Ammon's horn (tissue), 1 donor: ENCODE results near the gene SNRPN.
"Not testable (repeated sequence)": the region's sequence is repeated elsewhere in the genome, so short reads cannot be mapped to it uniquely, and the experiment has no call there.

ENCODE experiments used
- DNase-seq: peaks from one replicate; pipeline ENCODE4 v3.0.0-alpha.2; 2016; ENCODE audit warnings: low spot score

The SNRPN gene

DNA sequence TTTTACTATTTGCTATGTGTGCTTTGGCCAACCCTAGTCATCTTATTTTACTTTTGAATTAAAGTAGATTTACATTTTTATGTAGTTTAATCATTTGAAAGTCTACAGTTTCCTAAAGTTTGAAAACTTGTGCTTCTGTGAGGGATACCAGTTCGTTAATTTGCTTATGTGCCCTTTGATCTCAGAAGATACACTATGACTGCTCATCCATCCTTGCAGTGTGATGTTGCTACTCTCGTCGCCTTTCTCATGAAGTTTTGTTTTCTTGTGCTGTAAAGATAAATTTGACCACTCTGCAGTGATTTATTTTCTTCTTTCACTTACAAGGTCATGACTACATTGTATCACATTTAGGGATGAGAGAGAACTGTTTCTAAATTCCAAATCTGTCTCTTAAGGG lies 16.3 kb downstream of the SNRPN start:
- DNase-seq = no peak

GRCh38 chr15:24971772-24972171 lies 17.0 kb downstream of the SNRPN start:
- no peak for DNase-seq

- DNase-seq = not testable (repeated sequence)
Measured at GRCh38 chr15:24972707-24973106, 17.9 kb downstream of the SNRPN start.

GRCh38 chr15:24976932-24977331 lies 22.1 kb downstream of the SNRPN start:
- DNase-seq = no peak

GRCh38 chr15:24977686-24978085 lies 22.9 kb downstream of the SNRPN start:
- DNase-seq = no peak

GRCh38 chr15:24985224-24985623 lies 30.4 kb downstream of the SNRPN start:
- no peak for DNase-seq

GRCh38 chr15:24986653-24987052 lies 31.9 kb downstream of the SNRPN start:
- no peak for DNase-seq

DNA sequence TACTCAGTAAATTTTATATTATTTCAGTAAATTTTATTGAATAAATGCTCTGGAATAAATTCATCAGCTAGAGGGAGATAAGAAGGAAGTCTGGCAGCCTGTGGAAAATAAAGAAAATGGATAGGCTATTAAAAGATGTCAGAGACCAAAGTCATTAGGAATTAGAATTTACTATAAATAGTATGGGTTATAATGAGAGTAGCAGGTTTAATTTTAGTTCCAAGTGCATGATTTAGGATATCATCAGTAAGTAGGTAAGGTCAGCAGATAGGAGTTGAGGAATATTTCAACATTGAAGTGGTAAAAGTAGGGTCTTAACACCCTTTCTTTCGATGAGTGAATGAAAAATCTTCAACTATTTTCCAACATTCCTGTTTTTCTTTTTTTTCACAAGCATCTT lies 64.6 kb downstream of the SNRPN start:
- no peak for DNase-seq

- no peak for DNase-seq
Measured at GRCh38 chr15:25022233-25022632, 67.4 kb downstream of the SNRPN start.
